Heart left ventricle (tissue), 13 donors: ENCODE measurements around the gene DNAH14.

Experiments
- POLR2A ChIP-seq, 2 donors: fragments of 450-650 bp; IDR thresholded peaks; one replicate each; pipeline ENCODE4 v1.6.1; 2017; ENCODE audit warnings: antibody characterized with exemption in 2 of 2, mild to moderate bottlenecking in 2 of 2, moderate library complexity in 2 of 2
- TF ChIP-seq, protein P1 (sequence below), 12 donors: fragments of 200-600 bp; sonication (generic) in 4 of 12; IDR thresholded peaks; one replicate each; pipeline versions ENCODE4 v1.5.0 to v1.8.0; 2018 to 2022; ENCODE audit warnings: antibody characterized with exemption in 12 of 12, mild to moderate bottlenecking in 5 of 12
- donor health status: ischemic (EF 13 %, LVEDD 7.1; RV severe dilation, severe dysfunction).
- donor health status: DM: no; HTN: yes; CAD: no.
- donor health status: DM: no; HTN: no; CAD: no.
- donor health status: ischemic (EF 25% LVEDD 6.9; RV normal size, moderate dysfunction).
- donor health status: ischemic (EF 25% LVEDD 5.7; RV mildly dilated, moderate dysfunction).
- donor health status: ischemic (EF 35%, LVEDD 5.7; RV mildly dilated, moderate dysfunction).
- donor health status: nonischemic (EF 11% LVEDD 7.7; RV severe dilation, severe dysfunction).
- donor health status: DM: yes; HTN: yes; CAD: no.
- donor health status: PGD.
- donor health status: ischemic (EF 29% LVEDD 5.4; RV normal size, mild dysfunction).
- donor health status: nonischemic (EF 23%, LVEDD 6.1; RV moderate dilation, normal function).

DNA sequence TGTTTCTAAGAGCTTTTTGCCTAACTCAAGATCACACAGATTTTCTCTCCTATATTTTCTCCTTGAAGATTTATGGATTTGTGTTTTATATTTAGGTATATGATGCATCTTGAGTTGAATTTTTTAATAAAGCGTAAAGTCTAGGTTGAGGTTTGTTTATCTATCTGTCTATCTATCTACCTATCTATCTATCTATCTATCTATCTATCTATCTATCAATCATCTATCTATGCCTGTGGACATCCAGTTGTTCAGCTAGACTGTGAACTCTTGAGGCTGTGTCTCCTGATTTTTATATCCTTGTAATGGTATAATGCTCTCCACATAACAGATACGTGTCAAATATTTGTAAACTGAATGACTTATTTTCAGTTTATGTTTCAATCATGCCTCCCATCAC lies 120.1 kb downstream of the DNAH14 start:
- TF ChIP-seq, protein P1, sequence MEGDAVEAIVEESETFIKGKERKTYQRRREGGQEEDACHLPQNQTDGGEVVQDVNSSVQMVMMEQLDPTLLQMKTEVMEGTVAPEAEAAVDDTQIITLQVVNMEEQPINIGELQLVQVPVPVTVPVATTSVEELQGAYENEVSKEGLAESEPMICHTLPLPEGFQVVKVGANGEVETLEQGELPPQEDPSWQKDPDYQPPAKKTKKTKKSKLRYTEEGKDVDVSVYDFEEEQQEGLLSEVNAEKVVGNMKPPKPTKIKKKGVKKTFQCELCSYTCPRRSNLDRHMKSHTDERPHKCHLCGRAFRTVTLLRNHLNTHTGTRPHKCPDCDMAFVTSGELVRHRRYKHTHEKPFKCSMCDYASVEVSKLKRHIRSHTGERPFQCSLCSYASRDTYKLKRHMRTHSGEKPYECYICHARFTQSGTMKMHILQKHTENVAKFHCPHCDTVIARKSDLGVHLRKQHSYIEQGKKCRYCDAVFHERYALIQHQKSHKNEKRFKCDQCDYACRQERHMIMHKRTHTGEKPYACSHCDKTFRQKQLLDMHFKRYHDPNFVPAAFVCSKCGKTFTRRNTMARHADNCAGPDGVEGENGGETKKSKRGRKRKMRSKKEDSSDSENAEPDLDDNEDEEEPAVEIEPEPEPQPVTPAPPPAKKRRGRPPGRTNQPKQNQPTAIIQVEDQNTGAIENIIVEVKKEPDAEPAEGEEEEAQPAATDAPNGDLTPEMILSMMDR (IDR thresholded peaks at IDR 0.05) = no peak
- no peak for TF ChIP-seq POLR2A (IDR thresholded peaks at IDR 0.05)
